ENCODE data around the gene SYT2.
"Not testable (repeated sequence)": the region's sequence is repeated elsewhere in the genome, so short reads cannot be mapped to it uniquely, and the experiment has no call there.

Gene SYT2

GRCh38 chr1:202710070-202711045 lies at the start of gene SYT2:
Gene SYT2, minus strand, starts transcription at chr1:202710454. Its CDS starts 104,682 bp downstream, at chr1:202605772.
- Histone ChIP-seq H3K9me3 (ENCODE audit: control insufficient read depth, low read length) (no peaks in the 10 kb centered on the region), H3K36me3 (ENCODE audit: control insufficient read depth, insufficient read depth, low read length, severe bottlenecking) (no peaks in the 10 kb centered on the region), H3K27me3 (replicated peaks; ENCODE audit: control insufficient read depth, insufficient read depth, low read length) (peaks cover 79% of the 10 kb centered on the region), H3K4me1 (ENCODE audit: control insufficient read depth, insufficient read depth, low read length) (peaks cover 10% of the 10 kb centered on the region), H3K4me3 (ENCODE audit: low read length) (peak within 1 kb of the TSS; percentile 67), H3K9ac (ENCODE audit: low read length) (no peak within 1 kb of the TSS)
- peak; percentile 54 for DNase-seq (ENCODE audit: low read depth)

GRCh38 chr1:202756391-202756790 lies 46.1 kb upstream of the SYT2 start:
- Histone ChIP-seq H3K27me3 (replicated peaks; ENCODE audit: control insufficient read depth, insufficient read depth, low read length) (no peaks in the 10 kb centered on the region), H3K9me3 (ENCODE audit: control insufficient read depth, low read length) (no peaks in the 10 kb centered on the region), H3K9ac (ENCODE audit: low read length) (no peak overlapping the region), H3K36me3 (ENCODE audit: control insufficient read depth, insufficient read depth, low read length, severe bottlenecking) (peaks cover 89% of the 10 kb centered on the region), H3K4me1 (ENCODE audit: control insufficient read depth, insufficient read depth, low read length) (peaks cover 16% of the 10 kb centered on the region), H3K4me3 (ENCODE audit: low read length) (no peak overlapping the region)
- DNase-seq (ENCODE audit: low read depth), result no peak

- H3K36me3 ChIP-seq (ENCODE audit: control insufficient read depth, insufficient read depth, low read length, severe bottlenecking), result peaks cover 95% of the 10 kb centered on the region
These were observed 44.0 kb upstream of the SYT2 start for GRCh38 chr1:202754293-202754692.

GRCh38 chr1:202752774-202753173 lies 42.5 kb upstream of the SYT2 start:
- Histone ChIP-seq H3K36me3 (ENCODE audit: control insufficient read depth, insufficient read depth, low read length, severe bottlenecking) (peaks cover 95% of the 10 kb centered on the region), H3K4me1 (ENCODE audit: control insufficient read depth, insufficient read depth, low read length) (peaks cover 14% of the 10 kb centered on the region), H3K4me3 (ENCODE audit: low read length) (no peak overlapping the region), H3K27me3 (replicated peaks; ENCODE audit: control insufficient read depth, insufficient read depth, low read length) (no peaks in the 10 kb centered on the region), H3K9ac (ENCODE audit: low read length) (no peak overlapping the region), H3K9me3 (ENCODE audit: control insufficient read depth, low read length) (no peaks in the 10 kb centered on the region)
- DNase-seq (ENCODE audit: low read depth), result no peak

More at GRCh38 chr1:202754293-202754692, 44.0 kb upstream of the SYT2 start:
- Histone ChIP-seq H3K4me1 (ENCODE audit: control insufficient read depth, insufficient read depth, low read length) (peaks cover 6% of the 10 kb centered on the region), H3K27me3 (replicated peaks; ENCODE audit: control insufficient read depth, insufficient read depth, low read length) (no peaks in the 10 kb centered on the region), H3K9me3 (ENCODE audit: control insufficient read depth, low read length) (no peaks in the 10 kb centered on the region), H3K4me3 (ENCODE audit: low read length) (no peak overlapping the region), H3K9ac (ENCODE audit: low read length) (no peak overlapping the region)
- DNase-seq (ENCODE audit: low read depth), result no peak

- no peak overlapping the region for H3K9ac ChIP-seq (ENCODE audit: low read length)
- no peaks in the 10 kb centered on the region for H3K9me3 ChIP-seq (ENCODE audit: control insufficient read depth, low read length)
- no peak for DNase-seq (ENCODE audit: low read depth)
- peaks cover 23% of the 10 kb centered on the region for H3K4me1 ChIP-seq (ENCODE audit: control insufficient read depth, insufficient read depth, low read length)
- peaks cover 86% of the 10 kb centered on the region for H3K36me3 ChIP-seq (ENCODE audit: control insufficient read depth, insufficient read depth, low read length, severe bottlenecking)
- no peak overlapping the region for H3K4me3 ChIP-seq (ENCODE audit: low read length)
- H3K27me3 ChIP-seq (replicated peaks; ENCODE audit: control insufficient read depth, insufficient read depth, low read length), result no peaks in the 10 kb centered on the region
These were observed 40.5 kb upstream of the SYT2 start for GRCh38 chr1:202750761-202751160.

- H3K4me3 ChIP-seq (ENCODE audit: low read length), result no peak overlapping the region
- peaks cover 86% of the 10 kb centered on the region for H3K36me3 ChIP-seq (ENCODE audit: control insufficient read depth, insufficient read depth, low read length, severe bottlenecking)
- peaks cover 30% of the 10 kb centered on the region for H3K4me1 ChIP-seq (ENCODE audit: control insufficient read depth, insufficient read depth, low read length)
- H3K9ac ChIP-seq (ENCODE audit: low read length), result no peak overlapping the region
- no peaks in the 10 kb centered on the region for H3K27me3 ChIP-seq (replicated peaks; ENCODE audit: control insufficient read depth, insufficient read depth, low read length)
- DNase-seq (ENCODE audit: low read depth), result no peak
- H3K9me3 ChIP-seq (ENCODE audit: control insufficient read depth, low read length), result no peaks in the 10 kb centered on the region
These were observed 39.8 kb upstream of the SYT2 start for GRCh38 chr1:202750024-202750423.

- peaks cover 25% of the 10 kb centered on the region for H3K4me1 ChIP-seq (ENCODE audit: control insufficient read depth, insufficient read depth, low read length)
- H3K9me3 ChIP-seq (ENCODE audit: control insufficient read depth, low read length), result no peaks in the 10 kb centered on the region
- H3K36me3 ChIP-seq (ENCODE audit: control insufficient read depth, insufficient read depth, low read length, severe bottlenecking), result peaks cover 85% of the 10 kb centered on the region
- peak overlapping the region; percentile 24 for H3K9ac ChIP-seq (ENCODE audit: low read length)
- DNase-seq (ENCODE audit: low read depth), result peak; percentile 40
- no peaks in the 10 kb centered on the region for H3K27me3 ChIP-seq (replicated peaks; ENCODE audit: control insufficient read depth, insufficient read depth, low read length)
- H3K4me3 ChIP-seq (ENCODE audit: low read length), result no peak overlapping the region
These were observed 35.2 kb upstream of the SYT2 start for GRCh38 chr1:202745323-202745888.

- H3K36me3 ChIP-seq (ENCODE audit: control insufficient read depth, insufficient read depth, low read length, severe bottlenecking), result peaks cover 79% of the 10 kb centered on the region
- H3K9me3 ChIP-seq (ENCODE audit: control insufficient read depth, low read length); H3K4me3 ChIP-seq (ENCODE audit: low read length); DNase-seq (ENCODE audit: low read depth); H3K9ac ChIP-seq (ENCODE audit: low read length); H3K27me3 ChIP-seq (replicated peaks; ENCODE audit: control insufficient read depth, insufficient read depth, low read length): not testable (repeated sequence)
- H3K4me1 ChIP-seq (ENCODE audit: control insufficient read depth, insufficient read depth, low read length), result peaks cover 25% of the 10 kb centered on the region
These were observed 34.5 kb upstream of the SYT2 start for GRCh38 chr1:202744770-202745169.

GRCh38 chr1:202742496-202742895 lies 32.2 kb upstream of the SYT2 start:
- Histone ChIP-seq H3K4me1 (ENCODE audit: control insufficient read depth, insufficient read depth, low read length) (peaks cover 17% of the 10 kb centered on the region), H3K27me3 (replicated peaks; ENCODE audit: control insufficient read depth, insufficient read depth, low read length) (no peaks in the 10 kb centered on the region), H3K9ac (ENCODE audit: low read length) (no peak overlapping the region), H3K4me3 (ENCODE audit: low read length) (no peak overlapping the region), H3K36me3 (ENCODE audit: control insufficient read depth, insufficient read depth, low read length, severe bottlenecking) (peaks cover 74% of the 10 kb centered on the region), H3K9me3 (ENCODE audit: control insufficient read depth, low read length) (no peaks in the 10 kb centered on the region)
- no peak for DNase-seq (ENCODE audit: low read depth)

GRCh38 chr1:202733251-202733650 lies 23.0 kb upstream of the SYT2 start:
- Histone ChIP-seq H3K9ac (ENCODE audit: low read length) (no peak overlapping the region), H3K27me3 (replicated peaks; ENCODE audit: control insufficient read depth, insufficient read depth, low read length) (no peaks in the 10 kb centered on the region), H3K36me3 (ENCODE audit: control insufficient read depth, insufficient read depth, low read length, severe bottlenecking) (peaks cover 97% of the 10 kb centered on the region), H3K4me3 (ENCODE audit: low read length) (no peak overlapping the region), H3K9me3 (ENCODE audit: control insufficient read depth, low read length) (no peaks in the 10 kb centered on the region), H3K4me1 (ENCODE audit: control insufficient read depth, insufficient read depth, low read length) (no peaks in the 10 kb centered on the region)
- no peak for DNase-seq (ENCODE audit: low read depth)

- Histone ChIP-seq H3K36me3 (ENCODE audit: control insufficient read depth, insufficient read depth, low read length, severe bottlenecking) (peaks cover 85% of the 10 kb centered on the region), H3K27me3 (replicated peaks; ENCODE audit: control insufficient read depth, insufficient read depth, low read length) (no peaks in the 10 kb centered on the region), H3K4me1 (ENCODE audit: control insufficient read depth, insufficient read depth, low read length) (no peaks in the 10 kb centered on the region), H3K9ac (ENCODE audit: low read length) (no peak overlapping the region), H3K4me3 (ENCODE audit: low read length) (no peak overlapping the region), H3K9me3 (ENCODE audit: control insufficient read depth, low read length) (no peaks in the 10 kb centered on the region)
- no peak for DNase-seq (ENCODE audit: low read depth)
These were observed 18.7 kb upstream of the SYT2 start for GRCh38 chr1:202728951-202729350.

Measured in adipocyte (in vitro differentiated cells).